K562 (cell line): Measurements from ENCODE around the gene WASHC4. TPM values are rescaled to one million over a fixed set of nuclear protein-coding genes. Genes with fewer than 3 reads are reported as not detected.

Experiments
- polyA plus RNA-seq, 8 experiments: library from polyadenylated mRNA; depleted of rRNA in 4 of 8; stranded (reverse) in 5 of 8; unstranded in 3 of 8; fragments of >200 nt; fragmentation: Nextera tagmentation in 2 of 8; fragmentation: Illumina TruSeq in 1 of 8; extraction: Ambion mirVana in 2 of 8; extraction: Trizol in 1 of 8; gene quantifications; 2 replicates each; pipeline versions ENCODE4 v1.2.1 to v1.2.3, GENCODE V29; 2011 to 2014; ENCODE audit warnings: inconsistent platforms in 1 of 8, missing spikeins in 1 of 8
- total RNA-seq, 7 experiments: library from RNA; depleted of rRNA in 6 of 7; stranded (reverse); fragments of >200 nt in 6 of 7; fragmentation: Illumina TruSeq in 2 of 7; extraction: Trizol in 2 of 7; gene quantifications; 2 replicates each; pipeline versions ENCODE4 v1.2.1 to v1.2.3, GENCODE V29; 2011 to 2021; ENCODE audit warnings: low replicate concordance in 1 of 7

The WASHC4 gene
- total and polyA plus RNA-seq, 9 of the 15 experiments (the other 6 are each of a cell fraction or from before 2014, with no cell fraction given), result 12.5 to 38.5 (median 21.3) TPM

Other genes starting within 250 kb of the WASHC4 start
- gene SLC41A2, start 149.4 kb upstream of the WASHC4 start, total RNA-seq (2014; rRNA removed), result 0.04 TPM in 1 of 2 replicates, not detected in the other
- 0.26 and 0.36 TPM in 2 replicates for gene SLC41A2, start 149.4 kb upstream of the WASHC4 start, total RNA-seq (2014; rRNA removed; fragmentation: Illumina TruSeq; extraction: Trizol)
- gene SLC41A2, start 149.4 kb upstream of the WASHC4 start, total RNA-seq (2015; rRNA removed; fragmentation: Illumina TruSeq; extraction: Trizol), result 0.04 and 0.47 TPM in 2 replicates
- 0.47 and 0.89 TPM in 2 replicates for gene SLC41A2, start 149.4 kb upstream of the WASHC4 start, total RNA-seq (2021)
- 0.07 and 0.24 TPM in 2 replicates for gene SLC41A2, start 149.4 kb upstream of the WASHC4 start, polyA plus RNA-seq (2011; rRNA removed)
- 0.03 and 0.04 TPM in 2 replicates for gene SLC41A2, start 149.4 kb upstream of the WASHC4 start, polyA plus RNA-seq (2014; fragmentation: Illumina TruSeq; extraction: Trizol)
- under 1 TPM; 0.01 to 0.08 TPM for gene SLC41A2, start 149.4 kb upstream of the WASHC4 start, polyA plus RNA-seq (2014; fragmentation: Nextera tagmentation; extraction: Ambion mirVana)
- 0.05 and 0.09 TPM in 2 replicates for gene SLC41A2, start 149.4 kb upstream of the WASHC4 start, polyA plus RNA-seq (2014; rRNA removed)
- gene NOPCHAP1, start 121.4 kb upstream of the WASHC4 start, total RNA-seq (2014; rRNA removed), result 36.2 and 38.5 TPM in 2 replicates
- gene NOPCHAP1, start 121.4 kb upstream of the WASHC4 start, total RNA-seq (2014; rRNA removed; fragmentation: Illumina TruSeq; extraction: Trizol), result 39.9 and 43.8 TPM in 2 replicates
- 30.3 and 32.0 TPM in 2 replicates for gene NOPCHAP1, start 121.4 kb upstream of the WASHC4 start, total RNA-seq (2015; rRNA removed; fragmentation: Illumina TruSeq; extraction: Trizol)
- gene NOPCHAP1, start 121.4 kb upstream of the WASHC4 start, total RNA-seq (2021), result 32.7 and 35.1 TPM in 2 replicates
- gene NOPCHAP1, start 121.4 kb upstream of the WASHC4 start, polyA plus RNA-seq (2011; rRNA removed), result 14.7 and 19.4 TPM in 2 replicates
- gene NOPCHAP1, start 121.4 kb upstream of the WASHC4 start, polyA plus RNA-seq (2014; fragmentation: Illumina TruSeq; extraction: Trizol), result 33.4 and 37.9 TPM in 2 replicates
- 100 to 1,000 TPM in 1 of 2 experiments, 10 to 100 TPM in 1; 98.7 to 108 TPM for gene NOPCHAP1, start 121.4 kb upstream of the WASHC4 start, polyA plus RNA-seq (2014; fragmentation: Nextera tagmentation; extraction: Ambion mirVana)
- 19.7 and 22.3 TPM in 2 replicates for gene NOPCHAP1, start 121.4 kb upstream of the WASHC4 start, polyA plus RNA-seq (2014; rRNA removed)
- 3.8 and 5.1 TPM in 2 replicates for gene ALDH1L2, start 23.3 kb upstream of the WASHC4 start, total RNA-seq (2014; rRNA removed)
- 7.3 and 8.0 TPM in 2 replicates for gene ALDH1L2, start 23.3 kb upstream of the WASHC4 start, total RNA-seq (2014; rRNA removed; fragmentation: Illumina TruSeq; extraction: Trizol)
- gene ALDH1L2, start 23.3 kb upstream of the WASHC4 start, total RNA-seq (2015; rRNA removed; fragmentation: Illumina TruSeq; extraction: Trizol), result 0.60 and 1.1 TPM in 2 replicates
- 9.2 and 9.6 TPM in 2 replicates for gene ALDH1L2, start 23.3 kb upstream of the WASHC4 start, total RNA-seq (2021)
- gene ALDH1L2, start 23.3 kb upstream of the WASHC4 start, polyA plus RNA-seq (2011; rRNA removed), result 1.5 and 5.9 TPM in 2 replicates
- gene ALDH1L2, start 23.3 kb upstream of the WASHC4 start, polyA plus RNA-seq (2014; fragmentation: Illumina TruSeq; extraction: Trizol), result 8.9 and 9.9 TPM in 2 replicates
- 1 to 10 TPM; 1.4 to 1.7 TPM for gene ALDH1L2, start 23.3 kb upstream of the WASHC4 start, polyA plus RNA-seq (2014; fragmentation: Nextera tagmentation; extraction: Ambion mirVana)
- gene ALDH1L2, start 23.3 kb upstream of the WASHC4 start, polyA plus RNA-seq (2014; rRNA removed), result 8.2 and 8.9 TPM in 2 replicates
- gene APPL2, start 128.4 kb downstream of the WASHC4 start, total RNA-seq (2014; rRNA removed), result 3.8 and 5.2 TPM in 2 replicates
- gene APPL2, start 128.4 kb downstream of the WASHC4 start, total RNA-seq (2014; rRNA removed; fragmentation: Illumina TruSeq; extraction: Trizol), result 8.2 and 8.5 TPM in 2 replicates
- 6.7 and 9.0 TPM in 2 replicates for gene APPL2, start 128.4 kb downstream of the WASHC4 start, total RNA-seq (2015; rRNA removed; fragmentation: Illumina TruSeq; extraction: Trizol)
- gene APPL2, start 128.4 kb downstream of the WASHC4 start, total RNA-seq (2021), result 7.5 and 8.0 TPM in 2 replicates
- gene APPL2, start 128.4 kb downstream of the WASHC4 start, polyA plus RNA-seq (2011; rRNA removed), result 11.4 and 14.4 TPM in 2 replicates
- 7.8 and 13.6 TPM in 2 replicates for gene APPL2, start 128.4 kb downstream of the WASHC4 start, polyA plus RNA-seq (2014; fragmentation: Illumina TruSeq; extraction: Trizol)
- gene APPL2, start 128.4 kb downstream of the WASHC4 start, polyA plus RNA-seq (2014; fragmentation: Nextera tagmentation; extraction: Ambion mirVana), result 1 to 10 TPM; 2.1 to 3.3 TPM
- gene APPL2, start 128.4 kb downstream of the WASHC4 start, polyA plus RNA-seq (2014; rRNA removed), result 8.6 and 8.9 TPM in 2 replicates
- not detected in 2 replicates for gene C12orf75, start 223.0 kb downstream of the WASHC4 start, total RNA-seq (2014; rRNA removed)
- gene C12orf75, start 223.0 kb downstream of the WASHC4 start, total RNA-seq (2014; rRNA removed; fragmentation: Illumina TruSeq; extraction: Trizol), result 0.29 and 0.36 TPM in 2 replicates
- not detected in 2 replicates for gene C12orf75, start 223.0 kb downstream of the WASHC4 start, total RNA-seq (2015; rRNA removed; fragmentation: Illumina TruSeq; extraction: Trizol)
- 0.56 and 0.80 TPM in 2 replicates for gene C12orf75, start 223.0 kb downstream of the WASHC4 start, total RNA-seq (2021)
- 0.28 and 0.82 TPM in 2 replicates for gene C12orf75, start 223.0 kb downstream of the WASHC4 start, polyA plus RNA-seq (2011; rRNA removed)
- 0.16 and 0.29 TPM in 2 replicates for gene C12orf75, start 223.0 kb downstream of the WASHC4 start, polyA plus RNA-seq (2014; fragmentation: Illumina TruSeq; extraction: Trizol)
- gene C12orf75, start 223.0 kb downstream of the WASHC4 start, polyA plus RNA-seq (2014; fragmentation: Nextera tagmentation; extraction: Ambion mirVana), result under 1 TPM in 1 of 2 experiments, not detected in 1; 0.06 TPM
- 0.16 TPM in 1 of 2 replicates, not detected in the other for gene C12orf75, start 223.0 kb downstream of the WASHC4 start, polyA plus RNA-seq (2014; rRNA removed)